Fibroblast of villous mesenchyme (primary cell): ENCODE data around the gene PARVA. TPM values are rescaled to one million over a fixed set of nuclear protein-coding genes. Genes with fewer than 3 reads are reported as not detected.

Experiments used
- DNase-seq: peaks from one replicate; pipeline ENCODE4 v3.0.0-alpha.2; 2010; ENCODE audit warnings: low read depth
- H3K4me3 ChIP-seq: 2 replicates; pipeline ENCODE4 v1.5.1; 2011; ENCODE audit warnings: low read depth, mild to moderate bottlenecking, low read length
- total RNA-seq: library from RNA; depleted of rRNA; stranded (reverse); fragments of >200 nt; gene quantifications from 2 replicates; pipeline ENCODE4 v1.2.3, GENCODE V29; 2012
- TF ChIP-seq, protein P1 (sequence below): IDR thresholded peaks from 2 replicates; pipeline ENCODE4 v1.5.1; 2012; ENCODE audit warnings: low read depth, mild to moderate bottlenecking, low read length; ENCODE audit not compliant: insufficient read depth

PARVA gene
- total RNA-seq, 1 donor: 76.4 TPM

DNA sequence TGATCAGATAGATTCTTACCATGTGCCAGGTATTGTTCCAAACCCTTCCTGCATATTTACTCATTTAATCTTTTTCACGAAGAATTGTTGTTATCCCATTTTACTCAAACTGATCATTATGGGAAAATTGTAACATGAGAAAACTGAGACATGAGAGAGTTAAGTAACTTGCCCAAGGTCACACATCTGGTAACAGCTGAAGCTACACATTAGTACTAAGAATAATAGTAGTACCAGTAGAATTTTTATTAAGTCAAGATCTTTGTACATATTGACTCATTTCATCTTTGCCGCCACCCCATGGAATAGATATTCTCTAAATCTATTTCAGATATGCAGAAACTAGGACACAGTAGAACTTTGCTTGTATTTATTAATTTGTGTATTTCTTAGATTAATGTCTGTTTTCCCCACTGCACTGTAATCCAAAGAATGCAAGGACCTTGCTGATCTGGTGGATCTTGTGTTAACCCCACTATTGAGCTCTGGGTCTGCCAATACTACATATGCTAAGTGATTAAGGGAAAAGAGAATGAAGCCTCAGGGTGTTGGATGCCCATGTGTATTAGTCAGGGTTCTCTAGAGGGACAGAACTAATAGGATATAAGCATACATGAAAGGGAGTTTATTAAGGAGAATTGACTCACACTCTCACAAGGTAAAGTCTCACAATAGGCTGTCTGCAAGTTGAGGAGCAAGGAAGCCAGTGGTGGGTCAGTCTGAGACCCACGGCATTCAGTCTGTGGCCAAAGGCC is 72.8 kb downstream of the PARVA start:
- DNase-seq: no peak
- TF ChIP-seq, protein P1, sequence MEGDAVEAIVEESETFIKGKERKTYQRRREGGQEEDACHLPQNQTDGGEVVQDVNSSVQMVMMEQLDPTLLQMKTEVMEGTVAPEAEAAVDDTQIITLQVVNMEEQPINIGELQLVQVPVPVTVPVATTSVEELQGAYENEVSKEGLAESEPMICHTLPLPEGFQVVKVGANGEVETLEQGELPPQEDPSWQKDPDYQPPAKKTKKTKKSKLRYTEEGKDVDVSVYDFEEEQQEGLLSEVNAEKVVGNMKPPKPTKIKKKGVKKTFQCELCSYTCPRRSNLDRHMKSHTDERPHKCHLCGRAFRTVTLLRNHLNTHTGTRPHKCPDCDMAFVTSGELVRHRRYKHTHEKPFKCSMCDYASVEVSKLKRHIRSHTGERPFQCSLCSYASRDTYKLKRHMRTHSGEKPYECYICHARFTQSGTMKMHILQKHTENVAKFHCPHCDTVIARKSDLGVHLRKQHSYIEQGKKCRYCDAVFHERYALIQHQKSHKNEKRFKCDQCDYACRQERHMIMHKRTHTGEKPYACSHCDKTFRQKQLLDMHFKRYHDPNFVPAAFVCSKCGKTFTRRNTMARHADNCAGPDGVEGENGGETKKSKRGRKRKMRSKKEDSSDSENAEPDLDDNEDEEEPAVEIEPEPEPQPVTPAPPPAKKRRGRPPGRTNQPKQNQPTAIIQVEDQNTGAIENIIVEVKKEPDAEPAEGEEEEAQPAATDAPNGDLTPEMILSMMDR: no peak
- no peak overlapping the region for H3K4me3 ChIP-seq

DNA sequence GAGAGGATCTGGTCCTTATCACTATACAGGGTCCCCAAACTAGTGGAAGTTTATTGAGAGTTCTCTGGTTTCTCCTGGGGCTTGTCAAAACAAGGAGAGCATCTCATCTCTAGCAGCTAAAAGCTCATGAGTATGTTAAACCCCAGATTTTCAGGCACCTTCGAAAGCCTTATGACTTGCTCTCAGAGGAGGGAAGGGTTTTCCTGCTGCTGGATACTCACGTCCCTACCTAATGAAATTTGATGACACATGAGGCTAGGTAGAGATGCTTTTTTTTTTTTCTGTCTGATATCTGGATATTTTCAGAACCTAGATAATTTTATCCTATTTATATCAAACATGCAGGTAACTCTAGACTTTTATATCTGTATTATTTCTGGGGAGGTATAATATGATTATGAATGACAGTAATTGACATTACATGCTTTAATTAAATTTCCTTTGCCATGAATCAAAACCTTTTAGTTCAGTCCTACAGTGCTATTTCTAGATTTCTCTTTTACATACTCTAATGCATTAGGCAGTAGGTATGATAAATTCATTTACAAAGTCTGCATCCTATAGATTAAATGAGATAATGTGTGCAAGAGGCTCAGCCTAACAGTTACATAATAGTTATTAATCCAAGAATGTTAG is 73.9 kb downstream of the PARVA start:
- DNase-seq: no peak
- TF ChIP-seq, protein P1: no peak
- no peak overlapping the region for H3K4me3 ChIP-seq

DNA sequence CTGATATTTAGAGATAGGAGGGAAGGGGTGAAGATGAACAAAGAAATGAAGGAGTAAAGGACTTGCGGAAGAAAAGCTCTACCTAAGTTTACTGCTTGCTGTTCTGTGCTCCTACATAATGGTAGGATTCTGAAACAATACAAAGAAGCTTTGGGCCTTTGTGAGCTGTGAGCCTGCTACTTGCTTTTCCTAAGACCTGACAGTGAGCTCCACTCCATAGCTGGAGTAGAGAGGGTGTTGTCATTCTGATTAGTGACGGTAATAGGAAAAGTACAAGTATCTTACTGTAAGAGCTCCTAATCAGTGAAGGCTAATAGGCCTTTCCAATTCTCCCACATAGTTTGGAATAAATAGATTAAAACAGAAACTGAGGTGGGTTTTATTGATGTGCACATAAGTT is 75.9 kb downstream of the PARVA start:
- TF ChIP-seq, protein P1: no peak
- no peak for DNase-seq
- H3K4me3 ChIP-seq: no peak overlapping the region

DNA sequence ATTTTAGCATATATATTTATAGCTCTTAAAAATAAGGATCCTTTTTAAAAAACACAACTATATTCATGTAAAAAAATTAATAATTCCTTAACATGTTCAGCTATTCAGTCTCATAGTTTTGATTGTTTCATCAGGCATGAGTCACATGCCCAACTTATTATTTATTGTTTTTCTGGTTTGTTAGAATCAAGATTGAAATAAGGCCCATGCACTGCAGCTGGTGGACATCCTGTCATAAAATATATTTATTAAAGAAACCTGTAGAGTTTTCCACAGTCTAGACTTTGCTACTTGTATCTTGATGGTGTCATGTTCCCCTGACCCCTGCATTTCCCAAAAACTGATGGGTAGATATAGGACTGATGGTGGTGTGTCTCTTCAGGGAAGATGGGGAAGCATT is 77.4 kb downstream of the PARVA start:
- H3K4me3 ChIP-seq: no peak overlapping the region
- TF ChIP-seq, protein P1: no peak
- DNase-seq: peak; percentile 50

DNA sequence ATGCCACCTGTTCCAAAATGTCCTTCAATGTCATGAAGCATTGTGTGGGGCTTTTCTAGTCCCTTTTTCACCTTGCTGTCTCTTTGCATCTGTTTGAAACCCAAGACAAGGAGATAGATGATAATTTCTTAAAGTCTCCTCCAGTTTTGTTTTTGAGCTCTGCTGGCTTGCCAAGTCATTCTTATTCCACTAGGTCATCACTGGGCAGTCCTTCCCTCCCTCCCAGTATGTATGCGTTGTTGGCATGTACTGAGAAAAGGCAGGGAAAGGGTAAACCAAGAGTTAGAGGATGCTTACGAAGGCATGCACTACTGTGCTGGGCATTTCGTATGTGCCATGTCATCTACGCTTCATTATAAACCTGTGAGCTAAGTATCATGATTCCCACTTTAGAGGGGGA is 78.6 kb downstream of the PARVA start:
- no peak for DNase-seq
- H3K4me3 ChIP-seq: no peak overlapping the region
- TF ChIP-seq, protein P1: no peak

DNA sequence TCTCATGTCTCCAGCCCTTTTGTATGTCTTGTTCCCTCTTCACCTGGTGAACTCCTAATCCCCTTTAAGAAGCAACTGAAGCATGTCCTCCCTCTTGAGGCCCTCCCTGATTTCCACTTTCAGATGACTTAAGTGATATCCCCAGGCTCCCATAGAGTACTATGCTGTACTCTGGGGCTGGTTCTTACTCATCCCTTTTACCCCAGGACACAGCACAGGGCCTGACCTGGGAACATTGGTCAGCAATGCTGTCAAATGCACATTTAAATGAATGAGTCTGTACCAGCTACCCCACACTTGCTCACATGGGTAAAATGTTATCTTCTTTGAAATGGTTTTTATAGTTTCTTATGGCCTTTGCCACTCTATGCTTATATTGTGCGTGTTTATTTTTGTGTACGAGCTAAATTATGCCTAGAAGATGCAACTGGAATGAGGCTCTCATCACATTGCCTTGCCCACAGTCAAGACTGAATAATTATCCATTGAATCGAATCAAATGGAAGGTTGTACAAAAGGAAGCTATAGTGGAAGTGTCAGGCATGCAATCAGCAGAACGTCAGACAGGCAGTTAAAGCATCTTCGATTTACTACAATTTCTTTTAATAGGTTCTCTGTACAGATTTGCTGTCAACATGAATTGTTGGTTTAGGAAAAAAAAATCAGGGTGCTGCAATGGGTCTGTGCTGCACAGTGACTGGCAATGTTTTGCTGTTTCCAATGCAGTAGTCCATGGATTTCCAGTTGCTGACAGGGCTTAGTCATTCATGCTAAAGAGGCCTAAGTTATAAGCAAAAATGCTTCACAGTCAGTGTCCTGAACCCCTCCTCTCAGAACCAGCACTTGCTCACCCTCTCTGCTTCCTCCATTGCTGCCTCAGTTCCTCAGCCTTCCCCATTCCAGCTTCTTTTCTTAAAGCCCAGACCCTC is 79.5 kb downstream of the PARVA start:
- no peak for DNase-seq
- TF ChIP-seq, protein P1: no peak
- H3K4me3 ChIP-seq: no peak overlapping the region
